Bronchial epithelial cell (primary cell): ENCODE data around the gene CHTF18. TPM values are rescaled to one million over a fixed set of nuclear protein-coding genes. Genes with fewer than 3 reads are reported as not detected.

ENCODE experiments used
- DNase-seq: peaks from one replicate; pipeline ENCODE4 v3.0.0-alpha.2; 2010; ENCODE audit warnings: low read depth
- FAIRE-seq: peaks from 2 replicates; lab custom pipeline; 2011; peaks lifted over from hg19 to GRCh38; lab: Jason Lieb, UNC
- H3K27me3 ChIP-seq: 2 replicates; pipeline ENCODE4 v1.5.1; 2011; ENCODE audit warnings: low read length; ENCODE audit not compliant: control insufficient read depth, insufficient read depth
- H3K36me3 ChIP-seq: 2 replicates; pipeline ENCODE4 v1.5.1; 2011; ENCODE audit warnings: low read length; ENCODE audit not compliant: control insufficient read depth, insufficient read depth
- H3K4me3 ChIP-seq: 2 replicates; pipeline ENCODE4 v1.5.1; 2011; ENCODE audit warnings: mild to moderate bottlenecking, low read depth, low read length, control low read depth
- total RNA-seq: library from RNA; depleted of rRNA; stranded (reverse); fragments of >200 nt; gene quantifications from 2 replicates; pipeline ENCODE4 v1.2.1, GENCODE V29; 2014
- TF ChIP-seq, protein P1 (sequence below): IDR thresholded peaks from 2 replicates; pipeline ENCODE4 v1.5.1; 2011; ENCODE audit warnings: mild to moderate bottlenecking, moderate library complexity, low read length, control low read depth, inconsistent platforms; ENCODE audit not compliant: insufficient read depth, severe bottlenecking

Gene CHTF18
- total RNA-seq, 1 donor from 2014 or later: 1.6 TPM

DNA sequence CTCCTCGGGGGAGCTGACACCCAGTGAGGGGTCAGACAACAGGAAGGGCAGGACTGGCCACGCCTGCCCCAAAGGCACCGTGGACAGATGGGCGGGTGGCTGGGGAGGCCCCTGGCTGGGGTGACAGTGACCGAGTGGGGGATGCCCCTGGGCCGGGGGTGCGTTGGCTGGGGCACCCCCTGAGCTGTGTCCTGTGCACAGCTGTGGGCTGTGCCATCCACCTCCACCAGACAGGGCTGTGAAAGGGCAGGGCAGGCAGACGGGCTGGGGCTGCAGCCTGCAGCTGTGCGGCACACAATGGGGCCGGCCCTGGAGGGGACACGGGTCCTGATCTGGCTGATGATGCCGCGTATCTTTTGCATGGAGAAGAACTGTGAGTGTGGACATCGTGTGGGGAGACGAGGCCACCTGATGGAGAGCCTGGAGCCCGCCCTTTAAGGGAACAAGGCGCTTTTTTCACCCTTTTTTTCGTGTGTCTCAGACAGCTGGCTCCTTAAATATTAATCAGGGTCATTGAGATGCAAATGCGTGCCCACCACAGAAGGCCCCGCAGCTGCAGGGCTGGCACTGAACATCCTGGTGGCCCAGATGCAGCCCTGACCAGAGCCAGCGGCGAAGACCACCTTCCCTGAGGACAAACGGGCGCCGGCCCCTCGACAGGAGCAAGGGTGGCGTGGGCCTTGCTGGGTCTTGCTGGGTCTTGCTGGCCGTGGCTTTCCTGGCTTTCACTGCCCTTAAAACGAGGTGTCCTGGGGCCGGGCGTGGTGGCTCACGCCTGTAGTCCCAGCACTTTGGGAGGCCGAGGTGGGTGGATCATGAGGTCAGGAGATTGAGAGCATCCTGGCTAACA, 54.5 kb downstream of the CHTF18 start:
- no peaks in the 10 kb centered on the region for H3K27me3 ChIP-seq
- no peak overlapping the region for H3K4me3 ChIP-seq
- TF ChIP-seq, protein P1, sequence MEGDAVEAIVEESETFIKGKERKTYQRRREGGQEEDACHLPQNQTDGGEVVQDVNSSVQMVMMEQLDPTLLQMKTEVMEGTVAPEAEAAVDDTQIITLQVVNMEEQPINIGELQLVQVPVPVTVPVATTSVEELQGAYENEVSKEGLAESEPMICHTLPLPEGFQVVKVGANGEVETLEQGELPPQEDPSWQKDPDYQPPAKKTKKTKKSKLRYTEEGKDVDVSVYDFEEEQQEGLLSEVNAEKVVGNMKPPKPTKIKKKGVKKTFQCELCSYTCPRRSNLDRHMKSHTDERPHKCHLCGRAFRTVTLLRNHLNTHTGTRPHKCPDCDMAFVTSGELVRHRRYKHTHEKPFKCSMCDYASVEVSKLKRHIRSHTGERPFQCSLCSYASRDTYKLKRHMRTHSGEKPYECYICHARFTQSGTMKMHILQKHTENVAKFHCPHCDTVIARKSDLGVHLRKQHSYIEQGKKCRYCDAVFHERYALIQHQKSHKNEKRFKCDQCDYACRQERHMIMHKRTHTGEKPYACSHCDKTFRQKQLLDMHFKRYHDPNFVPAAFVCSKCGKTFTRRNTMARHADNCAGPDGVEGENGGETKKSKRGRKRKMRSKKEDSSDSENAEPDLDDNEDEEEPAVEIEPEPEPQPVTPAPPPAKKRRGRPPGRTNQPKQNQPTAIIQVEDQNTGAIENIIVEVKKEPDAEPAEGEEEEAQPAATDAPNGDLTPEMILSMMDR: no peak
- no peak for FAIRE-seq
- no peaks in the 10 kb centered on the region for H3K36me3 ChIP-seq
- DNase-seq: no peak

DNA sequence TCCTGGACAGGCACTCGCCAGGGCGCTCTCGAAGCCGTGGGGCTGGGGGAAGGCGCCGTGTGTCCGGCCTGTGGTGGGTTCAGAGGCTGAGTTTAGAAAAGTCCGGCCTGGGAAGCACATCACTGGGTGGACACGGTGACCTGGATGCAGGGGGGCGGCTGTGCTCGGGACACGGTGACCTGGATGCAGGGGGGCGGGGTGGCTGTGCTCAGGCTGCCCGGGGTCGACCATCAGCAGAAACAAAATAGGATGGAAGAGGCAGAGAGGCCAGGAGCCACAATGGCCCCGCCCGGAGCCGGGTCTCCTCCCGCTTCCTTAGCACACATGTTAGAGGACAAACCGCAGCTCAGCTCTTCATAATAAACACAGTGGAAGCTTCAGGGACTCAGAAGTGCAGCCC, 55.4 kb downstream of the CHTF18 start:
- DNase-seq (no peak), FAIRE-seq (no peak)
- Histone ChIP-seq H3K4me3 (no peak overlapping the region), H3K36me3 (no peaks in the 10 kb centered on the region), H3K27me3 (no peaks in the 10 kb centered on the region)
- TF ChIP-seq, protein P1: no peak

DNA sequence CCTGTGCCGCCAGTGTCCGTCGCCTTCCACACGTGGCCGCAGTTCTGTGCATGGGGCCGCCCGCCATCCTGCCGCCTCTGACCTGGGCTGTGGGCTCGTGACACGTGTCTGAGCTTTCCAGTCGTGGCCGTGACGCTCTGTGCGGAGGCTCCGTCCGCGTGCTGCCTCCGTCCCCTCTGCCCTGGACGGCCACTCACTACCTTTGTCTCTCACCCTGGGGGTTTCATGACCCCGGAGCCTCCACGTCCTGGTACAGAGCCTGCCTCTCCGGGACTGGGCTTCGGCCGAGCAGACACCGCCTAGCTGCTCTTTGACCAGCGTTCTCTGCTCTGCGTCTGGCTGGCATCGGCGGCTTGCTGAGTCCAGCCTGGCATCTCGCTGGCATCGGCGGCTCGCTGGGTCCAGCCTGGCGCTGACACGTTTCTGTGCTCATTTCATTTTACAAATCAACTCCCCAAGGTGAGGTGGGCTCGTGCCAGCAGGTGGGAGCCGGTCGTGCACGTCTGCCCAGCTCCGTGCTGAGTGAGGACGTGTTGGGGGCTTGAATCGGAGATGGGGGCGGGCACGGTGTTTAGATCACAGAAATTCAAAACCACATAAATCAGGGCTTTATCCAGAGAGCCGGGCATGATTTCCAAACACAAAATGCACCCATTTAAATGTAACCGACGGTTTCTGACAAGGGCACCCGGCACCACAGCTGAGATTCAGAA, 56.4 kb downstream of the CHTF18 start:
- FAIRE-seq: no peak
- H3K36me3 ChIP-seq: no peaks in the 10 kb centered on the region
- no peak for DNase-seq
- H3K4me3 ChIP-seq: no peak overlapping the region
- no peaks in the 10 kb centered on the region for H3K27me3 ChIP-seq
- TF ChIP-seq, protein P1: no peak

- H3K36me3 ChIP-seq: no peaks in the 10 kb centered on the region
- TF ChIP-seq, protein P1: no peak
- no peak overlapping the region for H3K4me3 ChIP-seq
- no peak for DNase-seq
- no peaks in the 10 kb centered on the region for H3K27me3 ChIP-seq
- FAIRE-seq: no peak
Observed at GRCh38 chr16:845351-845745, 56.9 kb downstream of the CHTF18 start.

GRCh38 chr16:847151-847550, 58.7 kb downstream of the CHTF18 start:
- no peak for DNase-seq
- Histone ChIP-seq H3K27me3 (no peaks in the 10 kb centered on the region), H3K4me3 (no peak overlapping the region), H3K36me3 (no peaks in the 10 kb centered on the region)
- FAIRE-seq: no peak
- TF ChIP-seq, protein P1: no peak

Other genes starting within 250 kb of the CHTF18 start
- not detected in 2 replicates for gene PRR35, start 228.2 kb upstream of the CHTF18 start, total RNA-seq
- under 0.01 TPM in 2 replicates for gene NHLRC4, start 221.6 kb upstream of the CHTF18 start, total RNA-seq
- 17.2 and 17.9 TPM in 2 replicates for gene PIGQ, start 218.7 kb upstream of the CHTF18 start, total RNA-seq
- 10.8 and 16.8 TPM in 2 replicates for gene RAB40C, start 198.6 kb upstream of the CHTF18 start, total RNA-seq
- 0.13 TPM in 1 of 2 replicates, not detected in the other for gene WFIKKN1, start 157.6 kb upstream of the CHTF18 start, total RNA-seq
- gene METTL26, start 152.3 kb upstream of the CHTF18 start, total RNA-seq: 50.8 and 55.3 TPM in 2 replicates
- 30.2 and 45.0 TPM in 2 replicates for gene MCRIP2, start 146.8 kb upstream of the CHTF18 start, total RNA-seq
- 4.2 and 7.2 TPM in 2 replicates for gene WDR90, start 139.3 kb upstream of the CHTF18 start, total RNA-seq
- 44.5 and 52.4 TPM in 2 replicates for gene RHOT2, start 120.5 kb upstream of the CHTF18 start, total RNA-seq
- 9.2 and 14.0 TPM in 2 replicates for gene RHBDL1, start 112.9 kb upstream of the CHTF18 start, total RNA-seq
- 159 and 204 TPM in 2 replicates for gene STUB1, start 108.2 kb upstream of the CHTF18 start, total RNA-seq
- 15.9 and 16.8 TPM in 2 replicates for gene JMJD8, start 104.3 kb upstream of the CHTF18 start, total RNA-seq
- gene WDR24, start 98.2 kb upstream of the CHTF18 start, total RNA-seq: 3.4 and 4.0 TPM in 2 replicates
- 0.53 and 0.64 TPM in 2 replicates for gene FBXL16, start 82.8 kb upstream of the CHTF18 start, total RNA-seq
- gene METRN, start 73.5 kb upstream of the CHTF18 start, total RNA-seq: 63.7 and 143 TPM in 2 replicates
- 23.3 and 35.0 TPM in 2 replicates for gene ANTKMT, start 67.5 kb upstream of the CHTF18 start, total RNA-seq
- gene CCDC78, start 62.2 kb upstream of the CHTF18 start, total RNA-seq: 0.90 and 1.6 TPM in 2 replicates
- 25.2 and 33.2 TPM in 2 replicates for gene HAGHL, start 61.5 kb upstream of the CHTF18 start, total RNA-seq
- gene CIAO3, start 47.6 kb upstream of the CHTF18 start, total RNA-seq: 33.2 and 43.1 TPM in 2 replicates
- 2.6 and 4.5 TPM in 2 replicates for gene MSLN, start 27.9 kb upstream of the CHTF18 start, total RNA-seq
- 20.9 and 27.4 TPM in 2 replicates for gene RPUSD1, start 239 bp upstream of the CHTF18 start, total RNA-seq
- gene GNG13, start 12.1 kb downstream of the CHTF18 start, total RNA-seq: not detected in 2 replicates
- gene LMF1, start 182.4 kb downstream of the CHTF18 start, total RNA-seq: 2.1 and 2.6 TPM in 2 replicates
- under 0.01 TPM in 2 replicates for gene SOX8, start 193.2 kb downstream of the CHTF18 start, total RNA-seq